ENCODE results near the gene ANKRD30B. TPM values are rescaled to one million over a fixed set of nuclear protein-coding genes. Genes with fewer than 3 reads are reported as not detected.
"Not testable (repeated sequence)": the region's sequence is repeated elsewhere in the genome, so short reads cannot be mapped to it uniquely, and the experiment has no call there.

The ANKRD30B gene, protein sequence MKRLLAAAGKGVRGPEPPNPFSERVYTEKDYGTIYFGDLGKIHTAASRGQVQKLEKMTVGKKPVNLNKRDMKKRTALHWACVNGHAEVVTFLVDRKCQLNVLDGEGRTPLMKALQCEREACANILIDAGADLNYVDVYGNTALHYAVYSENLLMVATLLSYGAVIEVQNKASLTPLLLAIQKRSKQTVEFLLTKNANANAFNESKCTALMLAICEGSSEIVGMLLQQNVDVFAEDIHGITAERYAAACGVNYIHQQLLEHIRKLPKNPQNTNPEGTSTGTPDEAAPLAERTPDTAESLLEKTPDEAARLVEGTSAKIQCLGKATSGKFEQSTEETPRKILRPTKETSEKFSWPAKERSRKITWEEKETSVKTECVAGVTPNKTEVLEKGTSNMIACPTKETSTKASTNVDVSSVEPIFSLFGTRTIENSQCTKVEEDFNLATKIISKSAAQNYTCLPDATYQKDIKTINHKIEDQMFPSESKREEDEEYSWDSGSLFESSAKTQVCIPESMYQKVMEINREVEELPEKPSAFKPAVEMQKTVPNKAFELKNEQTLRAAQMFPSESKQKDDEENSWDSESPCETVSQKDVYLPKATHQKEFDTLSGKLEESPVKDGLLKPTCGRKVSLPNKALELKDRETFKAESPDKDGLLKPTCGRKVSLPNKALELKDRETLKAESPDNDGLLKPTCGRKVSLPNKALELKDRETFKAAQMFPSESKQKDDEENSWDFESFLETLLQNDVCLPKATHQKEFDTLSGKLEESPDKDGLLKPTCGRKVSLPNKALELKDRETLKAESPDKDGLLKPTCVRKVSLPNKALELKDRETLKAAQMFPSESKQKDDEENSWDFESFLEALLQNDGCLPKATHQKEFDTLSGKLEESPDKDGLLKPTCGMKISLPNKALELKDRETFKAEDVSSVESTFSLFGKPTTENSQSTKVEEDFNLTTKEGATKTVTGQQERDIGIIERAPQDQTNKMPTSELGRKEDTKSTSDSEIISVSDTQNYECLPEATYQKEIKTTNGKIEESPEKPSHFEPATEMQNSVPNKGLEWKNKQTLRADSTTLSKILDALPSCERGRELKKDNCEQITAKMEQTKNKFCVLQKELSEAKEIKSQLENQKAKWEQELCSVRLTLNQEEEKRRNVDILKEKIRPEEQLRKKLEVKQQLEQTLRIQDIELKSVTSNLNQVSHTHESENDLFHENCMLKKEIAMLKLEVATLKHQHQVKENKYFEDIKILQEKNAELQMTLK (N-terminal part only)
- under 1 TPM in 3 of 5 donors, not detected in 2; 0.06 to 0.09 (median 0.08) TPM for polyA plus RNA-seq (ENCODE audit: insufficient read depth in 1 of 5, insufficient read length in 5 of 5, low replicate concordance in 1 of 5)
- long read RNA-seq, donor 1: 0 reads
- long read RNA-seq, donor 2: 0 reads
- long read RNA-seq, donor 3: 0 reads
- long read RNA-seq, donor 4: 0 reads
- long read RNA-seq, donor 5: 0 reads
- long read RNA-seq, donor 6: 0 reads
- long read RNA-seq, donor 7: 0 reads
- long read RNA-seq, donor 8: 0 reads

- DNase-seq: no peak
Measured at GRCh38 chr18:14747513-14748474, at the start of gene ANKRD30B. ANKRD30B (plus strand) TSS chr18:14748172; CDS start chr18:14748420, 248 bp downstream.

- not testable (repeated sequence) for DNase-seq
Measured at GRCh38 chr18:14701286-14702040, 46.5 kb upstream of the ANKRD30B start.

DNA sequence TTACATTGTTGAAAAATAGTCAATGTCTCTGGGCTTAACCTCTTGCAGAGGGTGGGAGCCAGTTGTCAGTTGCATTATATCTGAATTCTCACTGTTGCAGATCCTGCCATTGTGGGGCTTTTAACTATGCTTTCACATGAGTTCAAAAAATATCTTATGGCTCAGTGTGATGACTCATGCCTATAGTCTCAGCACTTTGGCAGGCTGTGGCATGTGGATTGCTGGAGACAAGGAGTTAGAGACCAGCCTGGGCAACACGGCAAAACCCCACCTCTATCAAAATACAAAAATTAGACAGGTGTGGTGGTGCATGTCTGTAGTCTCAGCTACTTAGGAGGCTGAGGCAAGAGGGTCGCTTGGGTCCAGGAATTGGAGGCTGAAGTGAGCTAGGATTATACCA is 38.2 kb upstream of the ANKRD30B start:
- DNase-seq: not testable (repeated sequence)

- not testable (repeated sequence) for DNase-seq
Measured at GRCh38 chr18:14721569-14721968, 26.4 kb upstream of the ANKRD30B start.

GRCh38 chr18:14739056-14739455 is 8.9 kb upstream of the ANKRD30B start:
- not testable (repeated sequence) for DNase-seq

DNA sequence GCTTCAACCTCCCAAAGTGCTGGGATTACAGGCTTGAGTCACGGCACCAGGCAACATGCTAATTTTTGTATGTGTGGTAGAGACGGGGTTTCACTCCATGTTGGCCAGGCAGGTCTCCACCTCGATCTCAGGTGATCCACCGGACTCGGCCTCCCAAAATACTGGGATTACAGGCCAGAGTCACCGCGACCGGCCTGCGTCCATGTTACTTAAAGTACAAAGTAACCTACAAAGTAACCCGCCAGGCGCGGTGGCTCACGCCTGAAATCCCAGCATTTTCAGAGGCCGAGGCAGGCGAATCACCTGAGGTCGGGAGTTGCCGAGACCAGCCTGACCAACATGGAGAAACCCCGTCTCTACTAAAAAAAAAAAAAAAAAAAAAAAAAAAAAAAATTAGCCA is 1.1 kb upstream of the ANKRD30B start:
- no peak for DNase-seq

- DNase-seq: no peak
Measured at GRCh38 chr18:14748496-14748895, 524 bp downstream of the ANKRD30B start.

- DNase-seq: not testable (repeated sequence)
Measured at GRCh38 chr18:14763566-14763965, 15.6 kb downstream of the ANKRD30B start.

DNA sequence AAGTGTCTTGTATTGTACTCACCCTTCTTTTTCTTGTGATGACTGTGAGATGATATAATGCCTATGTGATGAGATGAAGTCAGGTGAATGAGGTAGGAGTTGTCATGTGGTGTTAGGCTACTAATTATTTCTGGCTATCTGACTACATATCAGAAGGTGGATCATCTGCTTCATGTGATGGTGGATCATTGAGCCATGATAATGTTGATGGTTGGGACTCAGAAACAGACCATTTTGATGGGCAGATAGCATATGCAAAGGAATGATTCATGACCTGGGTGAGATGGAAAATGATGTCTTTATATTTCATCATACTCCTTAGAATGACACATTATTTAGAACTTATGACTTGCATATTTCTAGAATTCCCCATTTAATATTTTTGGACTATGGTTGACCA is 19.5 kb downstream of the ANKRD30B start:
- no peak for DNase-seq

GRCh38 chr18:14768241-14768640 is 20.3 kb downstream of the ANKRD30B start:
- no peak for DNase-seq

GRCh38 chr18:14769381-14769780 is 21.4 kb downstream of the ANKRD30B start:
- no peak for DNase-seq

DNA sequence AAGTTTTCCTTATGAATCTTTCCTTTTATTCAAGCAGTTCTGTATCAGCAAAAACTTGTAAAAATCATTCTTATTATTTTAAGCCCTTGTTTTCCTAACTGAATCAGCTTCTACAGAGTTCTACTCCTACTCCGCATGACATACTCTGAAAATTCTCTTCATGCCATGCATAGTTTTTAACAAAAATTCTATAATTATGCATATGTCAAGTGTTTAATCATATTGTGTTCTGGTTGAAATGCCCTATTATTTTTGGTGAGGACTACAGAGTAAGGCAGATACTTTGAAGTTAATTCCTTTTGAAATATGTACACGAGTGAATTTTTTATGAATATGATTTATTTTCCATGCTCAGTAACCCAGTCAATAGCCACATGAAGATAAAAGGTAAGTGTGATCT is 28.8 kb downstream of the ANKRD30B start:
- DNase-seq: no peak

DNA sequence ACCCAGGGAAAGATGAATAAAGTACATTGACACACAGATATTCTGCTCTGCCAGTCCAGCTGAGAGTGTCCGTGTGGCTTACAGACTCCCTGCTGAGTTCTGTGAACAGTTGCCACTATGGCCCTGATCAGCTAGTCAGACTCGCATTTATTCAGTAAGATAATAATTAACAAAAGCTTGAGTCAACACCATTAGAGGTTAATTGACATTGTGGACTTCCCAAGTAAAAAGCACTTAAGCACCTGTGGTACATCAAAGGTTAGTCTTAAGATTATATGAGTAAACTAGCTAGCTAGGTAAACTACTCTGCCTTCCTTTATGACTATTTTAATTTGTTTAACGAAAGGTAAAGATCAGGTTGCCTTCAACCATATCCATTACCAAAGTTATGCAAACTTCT is 33.7 kb downstream of the ANKRD30B start:
- DNase-seq: no peak

DNA sequence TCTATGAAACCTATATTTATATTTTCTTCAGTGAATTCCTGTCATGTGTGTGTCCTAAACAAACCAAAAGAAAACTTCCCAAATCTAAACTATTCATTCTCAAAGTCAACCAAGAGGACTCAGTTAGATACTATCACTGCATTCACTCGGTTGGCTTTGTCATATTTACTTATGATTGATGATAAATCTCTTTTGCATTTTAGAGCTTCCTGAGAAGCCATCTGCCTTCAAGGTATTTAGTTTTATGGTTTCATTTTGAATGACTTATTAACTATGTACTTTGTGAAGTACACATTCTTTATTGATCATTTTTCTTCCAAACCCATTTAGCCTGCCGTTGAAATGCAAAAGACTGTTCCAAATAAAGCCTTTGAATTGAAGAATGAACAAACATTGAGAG is 36.2 kb downstream of the ANKRD30B start:
- no peak for DNase-seq

DNA sequence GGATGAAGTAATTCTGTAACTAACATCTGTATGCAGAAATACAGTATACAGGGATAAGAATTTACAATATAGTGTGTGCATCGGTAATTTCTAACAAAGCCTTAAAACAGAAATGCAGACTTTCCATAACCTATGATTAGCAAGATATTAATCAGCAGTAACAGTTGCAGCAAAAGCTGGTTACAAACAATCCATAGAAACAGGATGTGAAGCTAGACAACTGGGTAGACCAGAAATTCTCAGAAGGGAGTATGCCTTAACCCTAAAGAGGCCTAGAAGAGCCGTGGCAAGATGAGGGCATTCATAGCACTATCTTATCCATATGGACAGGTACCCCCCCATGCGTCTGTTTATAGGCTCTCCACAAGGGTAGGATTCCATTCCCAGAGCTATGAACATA is 48.9 kb downstream of the ANKRD30B start:
- DNase-seq: not testable (repeated sequence)

- not testable (repeated sequence) for DNase-seq
Measured at GRCh38 chr18:14797969-14798764, 50.2 kb downstream of the ANKRD30B start.

GRCh38 chr18:14811081-14811480 is 63.1 kb downstream of the ANKRD30B start:
- DNase-seq: not testable (repeated sequence)

GRCh38 chr18:14826972-14827632 is 79.1 kb downstream of the ANKRD30B start:
- DNase-seq: not testable (repeated sequence)

Data from right lung (tissue), 10 donors.